ENCODE data around the gene ITGA3.

ITGA3 gene

GRCh38 chr17:50123649-50124349 lies 67.9 kb downstream of the ITGA3 start:
- H3K36me3 ChIP-seq (ENCODE audit: control insufficient read depth, insufficient read depth, low read length): no peaks in the 10 kb centered on the region
- peak overlapping the region; percentile 65 for H2AFZ ChIP-seq
- no peak overlapping the region for H3K27ac ChIP-seq
- no peaks in the 10 kb centered on the region for H3K27me3 ChIP-seq (ENCODE audit: control insufficient read depth, insufficient read depth, low read length)
- H3K4me2 ChIP-seq (ENCODE audit: low read length): peak overlapping the region; percentile 4
- no peak for TF ChIP-seq CTCF (IDR thresholded peaks at IDR 0.05)
- H3K4me3 ChIP-seq (ENCODE audit: low read depth, low read length): no peak overlapping the region
- H3K9me3 ChIP-seq (ENCODE audit: control insufficient read depth, low read length): no peaks in the 10 kb centered on the region
- H3K9ac ChIP-seq: no peak overlapping the region
- no peaks in the 10 kb centered on the region for H3K4me1 ChIP-seq
- H3K79me2 ChIP-seq: no peaks in the 10 kb centered on the region

- no peak overlapping the region for H3K4me2 ChIP-seq (ENCODE audit: low read length)
- no peaks in the 10 kb centered on the region for H3K79me2 ChIP-seq
- no peak for TF ChIP-seq CTCF (IDR thresholded peaks at IDR 0.05)
- no peaks in the 10 kb centered on the region for H3K9me3 ChIP-seq (ENCODE audit: control insufficient read depth, low read length)
- no peak overlapping the region for H3K4me3 ChIP-seq (ENCODE audit: low read depth, low read length)
- H3K4me1 ChIP-seq: no peaks in the 10 kb centered on the region
- H2AFZ ChIP-seq: no peak overlapping the region
- H3K27me3 ChIP-seq (ENCODE audit: control insufficient read depth, insufficient read depth, low read length): no peaks in the 10 kb centered on the region
- H3K36me3 ChIP-seq (ENCODE audit: control insufficient read depth, insufficient read depth, low read length): no peaks in the 10 kb centered on the region
- H3K9ac ChIP-seq: no peak overlapping the region
- no peak overlapping the region for H3K27ac ChIP-seq
These were observed 69.6 kb downstream of the ITGA3 start for GRCh38 chr17:50125420-50125997.

- no peaks in the 10 kb centered on the region for H3K79me2 ChIP-seq
- no peak for TF ChIP-seq CTCF (IDR thresholded peaks at IDR 0.05)
- no peaks in the 10 kb centered on the region for H3K9me3 ChIP-seq (ENCODE audit: control insufficient read depth, low read length)
- H3K36me3 ChIP-seq (ENCODE audit: control insufficient read depth, insufficient read depth, low read length): no peaks in the 10 kb centered on the region
- H3K27me3 ChIP-seq (ENCODE audit: control insufficient read depth, insufficient read depth, low read length): no peaks in the 10 kb centered on the region
- H3K4me1 ChIP-seq: peaks cover 7% of the 10 kb centered on the region
- no peak overlapping the region for H3K4me3 ChIP-seq (ENCODE audit: low read depth, low read length)
- H3K9ac ChIP-seq: no peak overlapping the region
- H3K4me2 ChIP-seq (ENCODE audit: low read length): no peak overlapping the region
- no peak overlapping the region for H3K27ac ChIP-seq
- no peak overlapping the region for H2AFZ ChIP-seq
These were observed 71.9 kb downstream of the ITGA3 start for GRCh38 chr17:50127697-50128361.

- Histone ChIP-seq H3K79me2 (no peaks in the 10 kb centered on the region), H3K4me2 (ENCODE audit: low read length) (peak overlapping the region; percentile 66), H3K4me1 (peaks cover 15% of the 10 kb centered on the region), H2AFZ (peak overlapping the region; percentile 45), H3K27ac (no peak overlapping the region), H3K9ac (no peak overlapping the region), H3K9me3 (ENCODE audit: control insufficient read depth, low read length) (no peaks in the 10 kb centered on the region), H3K27me3 (ENCODE audit: control insufficient read depth, insufficient read depth, low read length) (no peaks in the 10 kb centered on the region), H3K4me3 (ENCODE audit: low read depth, low read length) (no peak overlapping the region), H3K36me3 (ENCODE audit: control insufficient read depth, insufficient read depth, low read length) (no peaks in the 10 kb centered on the region)
- TF ChIP-seq CTCF (IDR thresholded peaks at IDR 0.05): no peak
These were observed 72.8 kb downstream of the ITGA3 start for GRCh38 chr17:50128441-50129352.

Measured in parathyroid adenoma (tissue), 2 donors.